ENCODE results near the gene ZNF532.
"Not testable (repeated sequence)": the region's sequence is repeated elsewhere in the genome, so short reads cannot be mapped to it uniquely, and the experiment has no call there.

DNA sequence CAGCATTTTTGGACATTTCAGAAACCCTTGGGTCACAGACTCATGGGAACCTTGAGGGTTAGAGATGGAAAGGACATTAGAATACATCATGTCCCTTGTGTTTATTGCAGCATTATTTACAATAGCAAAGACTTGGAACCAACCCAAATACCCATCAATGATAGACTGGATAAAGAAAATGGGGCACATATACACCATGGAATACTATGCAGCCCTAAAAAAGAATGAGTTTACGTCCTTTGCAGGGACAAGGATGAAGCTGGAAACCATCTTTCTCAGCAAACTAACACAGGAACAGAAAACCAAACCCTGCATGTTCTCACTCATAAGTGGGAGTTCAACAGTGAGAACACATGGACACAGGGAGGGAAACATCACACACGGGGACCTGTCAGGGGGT is 160.9 kb downstream of the ZNF532 start:
- TF ChIP-seq, protein P1, sequence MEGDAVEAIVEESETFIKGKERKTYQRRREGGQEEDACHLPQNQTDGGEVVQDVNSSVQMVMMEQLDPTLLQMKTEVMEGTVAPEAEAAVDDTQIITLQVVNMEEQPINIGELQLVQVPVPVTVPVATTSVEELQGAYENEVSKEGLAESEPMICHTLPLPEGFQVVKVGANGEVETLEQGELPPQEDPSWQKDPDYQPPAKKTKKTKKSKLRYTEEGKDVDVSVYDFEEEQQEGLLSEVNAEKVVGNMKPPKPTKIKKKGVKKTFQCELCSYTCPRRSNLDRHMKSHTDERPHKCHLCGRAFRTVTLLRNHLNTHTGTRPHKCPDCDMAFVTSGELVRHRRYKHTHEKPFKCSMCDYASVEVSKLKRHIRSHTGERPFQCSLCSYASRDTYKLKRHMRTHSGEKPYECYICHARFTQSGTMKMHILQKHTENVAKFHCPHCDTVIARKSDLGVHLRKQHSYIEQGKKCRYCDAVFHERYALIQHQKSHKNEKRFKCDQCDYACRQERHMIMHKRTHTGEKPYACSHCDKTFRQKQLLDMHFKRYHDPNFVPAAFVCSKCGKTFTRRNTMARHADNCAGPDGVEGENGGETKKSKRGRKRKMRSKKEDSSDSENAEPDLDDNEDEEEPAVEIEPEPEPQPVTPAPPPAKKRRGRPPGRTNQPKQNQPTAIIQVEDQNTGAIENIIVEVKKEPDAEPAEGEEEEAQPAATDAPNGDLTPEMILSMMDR (IDR thresholded peaks at IDR 0.05), result not testable (repeated sequence)
- not testable (repeated sequence) for TF ChIP-seq POLR2A (IDR thresholded peaks at IDR 0.05)
